ENCODE data around the gene C10orf95. TPM values are rescaled to one million over a fixed set of nuclear protein-coding genes. Genes with fewer than 3 reads are reported as not detected.

The C10orf95 gene
- total RNA-seq, 1 donor from 2014 or later: 3.1 TPM

GRCh38 chr10:102470579-102471546 lies 19.5 kb upstream of the C10orf95 start:
- intact Hi-C loops (cut with DNase I): no loop called here
- no peak for TF ChIP-seq CTCF (IDR thresholded peaks at IDR 0.05)
- ATAC-seq: no peak
- Histone ChIP-seq H3K4me1 (peaks cover 4% of the 10 kb centered on the region), H3K36me3 (peaks cover 12% of the 10 kb centered on the region), H3K27me3 (no peaks in the 10 kb centered on the region), H3K9me3 (no peaks in the 10 kb centered on the region), H3K4me3 (no peak overlapping the region), H3K27ac (no peak overlapping the region)
- DNase-seq: no peak

- H3K4me3 ChIP-seq: no peak overlapping the region
- intact Hi-C loops (cut with DNase I): no loop called here
- peaks cover 5% of the 10 kb centered on the region for H3K36me3 ChIP-seq
- no peak for ATAC-seq
- H3K27me3 ChIP-seq: no peaks in the 10 kb centered on the region
- no peak for DNase-seq
- no peak for TF ChIP-seq CTCF (IDR thresholded peaks at IDR 0.05)
- no peaks in the 10 kb centered on the region for H3K9me3 ChIP-seq
- peaks cover 4% of the 10 kb centered on the region for H3K4me1 ChIP-seq
- peak overlapping the region; percentile 60 for H3K27ac ChIP-seq
Observed at GRCh38 chr10:102468683-102469082, 17.3 kb upstream of the C10orf95 start.

GRCh38 chr10:102467971-102468438 lies 16.7 kb upstream of the C10orf95 start:
- H3K9me3 ChIP-seq: no peaks in the 10 kb centered on the region
- intact Hi-C loops (cut with DNase I): no loop called here
- ATAC-seq (peak; percentile 75), DNase-seq (no peak)
- peaks cover 4% of the 10 kb centered on the region for H3K4me1 ChIP-seq
- H3K27me3 ChIP-seq: no peaks in the 10 kb centered on the region
- TF ChIP-seq CTCF (IDR thresholded peaks at IDR 0.05): no peak
- peaks cover under 1% of the 10 kb centered on the region for H3K36me3 ChIP-seq
- no peak overlapping the region for H3K4me3 ChIP-seq
- H3K27ac ChIP-seq: peak overlapping the region; percentile 60

GRCh38 chr10:102467318-102467717 lies 16.0 kb upstream of the C10orf95 start:
- intact Hi-C loops (cut with DNase I): no loop called here

GRCh38 chr10:102465466-102465865 lies 14.1 kb upstream of the C10orf95 start:
- no peak for TF ChIP-seq CTCF (IDR thresholded peaks at IDR 0.05)
- DNase-seq: no peak
- ATAC-seq: no peak
- no peaks in the 10 kb centered on the region for H3K27me3 ChIP-seq
- no peaks in the 10 kb centered on the region for H3K9me3 ChIP-seq
- H3K4me1 ChIP-seq: peaks cover 16% of the 10 kb centered on the region
- H3K27ac ChIP-seq: no peak overlapping the region
- no peak overlapping the region for H3K4me3 ChIP-seq
- H3K36me3 ChIP-seq: no peaks in the 10 kb centered on the region
- intact Hi-C loops (cut with DNase I): no loop called here

More at GRCh38 chr10:102467318-102467717, 16.0 kb upstream of the C10orf95 start:
- H3K36me3 ChIP-seq: no peaks in the 10 kb centered on the region
- H3K27me3 ChIP-seq: no peaks in the 10 kb centered on the region
- ATAC-seq (no peak), DNase-seq (no peak)
- H3K4me1 ChIP-seq: peaks cover 7% of the 10 kb centered on the region
- no peak for TF ChIP-seq CTCF (IDR thresholded peaks at IDR 0.05)
- H3K4me3 ChIP-seq: no peak overlapping the region
- no peaks in the 10 kb centered on the region for H3K9me3 ChIP-seq
- H3K27ac ChIP-seq: no peak overlapping the region
